ENCODE measurements around the gene FAM240A.
"Not testable (repeated sequence)": the region's sequence is repeated elsewhere in the genome, so short reads cannot be mapped to it uniquely, and the experiment has no call there.

FAM240A gene

DNA sequence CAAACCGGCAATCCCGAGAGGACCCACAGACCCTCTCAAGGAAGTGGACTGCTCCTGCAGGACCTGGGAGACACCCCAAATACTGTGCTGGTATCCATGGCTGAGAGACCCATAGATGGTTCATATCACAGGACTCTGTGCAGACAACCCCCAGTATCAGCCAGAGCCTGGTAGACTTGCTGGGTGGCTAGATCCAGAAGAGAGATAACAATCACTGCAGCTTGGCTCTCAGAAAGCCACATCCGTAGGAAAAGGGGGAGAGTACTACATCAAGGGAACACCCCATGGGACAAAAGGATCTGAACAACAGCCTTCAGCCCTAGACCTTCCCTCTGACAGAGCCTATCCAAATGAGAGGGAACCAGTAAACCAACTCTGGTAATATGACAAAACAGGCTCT is 25.1 kb upstream of the FAM240A start:
- not testable (repeated sequence) for DNase-seq

DNA sequence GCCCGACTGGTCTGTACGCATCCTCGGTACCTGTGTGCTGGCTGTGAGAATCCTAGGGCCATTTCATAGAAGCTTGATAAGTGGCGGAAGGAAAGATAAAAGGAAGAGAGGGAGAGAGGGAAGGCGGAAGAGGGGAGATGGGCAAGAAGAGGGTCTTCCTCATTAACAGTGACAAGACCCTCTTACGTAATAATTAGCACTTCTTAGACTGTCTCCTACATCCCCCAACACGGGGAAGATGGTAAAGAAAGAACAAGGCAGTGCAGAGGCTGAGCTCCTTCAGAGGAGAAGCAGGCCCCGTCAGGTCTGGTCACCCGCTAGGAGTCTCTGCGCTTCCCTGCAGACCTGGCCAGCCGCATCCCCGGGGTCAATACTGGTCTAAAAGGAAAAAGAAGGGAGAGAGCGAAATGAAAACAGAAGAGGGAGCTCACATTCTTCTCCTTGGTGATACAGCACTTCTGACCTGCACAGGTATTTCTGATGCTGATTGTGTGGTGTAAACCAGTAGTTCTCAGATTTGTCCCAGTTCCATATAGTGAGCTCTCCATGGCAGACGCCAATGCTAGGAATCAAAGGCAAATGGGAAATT is 19.0 kb upstream of the FAM240A start:
- DNase-seq = no peak

DNA sequence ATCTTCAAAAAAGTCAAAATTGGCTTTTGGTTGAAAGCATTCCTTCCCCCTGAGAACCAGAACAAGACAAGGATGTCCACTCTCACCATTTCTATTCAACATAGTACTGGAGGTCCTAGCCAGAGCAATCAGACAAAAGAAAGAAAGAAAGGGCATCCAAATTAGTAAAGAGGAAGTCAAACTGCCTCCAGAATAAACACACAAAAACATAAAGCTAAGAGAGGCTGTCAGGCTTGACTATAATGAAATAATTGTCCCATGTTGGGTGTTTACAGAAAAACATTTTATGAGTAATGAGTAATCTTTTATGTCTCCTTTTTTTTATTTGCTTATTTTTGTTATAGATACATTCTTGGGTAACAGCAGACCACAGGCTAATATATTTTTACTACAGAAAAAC is 18.3 kb upstream of the FAM240A start:
- no peak for DNase-seq

DNA sequence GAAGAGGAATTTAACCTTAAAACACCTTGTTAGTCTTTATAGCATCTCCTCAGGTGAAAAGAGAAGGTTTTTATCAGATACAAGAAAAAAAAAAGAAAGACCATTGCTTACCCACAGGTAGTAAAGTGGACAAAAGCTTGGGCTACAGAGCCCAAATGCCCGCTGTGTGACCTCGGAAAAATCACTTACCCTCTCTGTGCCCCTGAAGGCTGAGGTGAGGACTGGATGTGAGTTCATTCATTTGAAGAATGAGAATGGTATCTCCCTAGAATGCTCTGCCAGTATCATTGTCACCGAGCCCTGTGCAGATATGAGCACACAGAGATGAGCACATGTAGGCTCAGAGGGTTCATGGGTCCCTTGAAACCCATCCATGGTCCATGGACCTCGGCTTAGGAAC is 17.6 kb upstream of the FAM240A start:
- DNase-seq = no peak

DNA sequence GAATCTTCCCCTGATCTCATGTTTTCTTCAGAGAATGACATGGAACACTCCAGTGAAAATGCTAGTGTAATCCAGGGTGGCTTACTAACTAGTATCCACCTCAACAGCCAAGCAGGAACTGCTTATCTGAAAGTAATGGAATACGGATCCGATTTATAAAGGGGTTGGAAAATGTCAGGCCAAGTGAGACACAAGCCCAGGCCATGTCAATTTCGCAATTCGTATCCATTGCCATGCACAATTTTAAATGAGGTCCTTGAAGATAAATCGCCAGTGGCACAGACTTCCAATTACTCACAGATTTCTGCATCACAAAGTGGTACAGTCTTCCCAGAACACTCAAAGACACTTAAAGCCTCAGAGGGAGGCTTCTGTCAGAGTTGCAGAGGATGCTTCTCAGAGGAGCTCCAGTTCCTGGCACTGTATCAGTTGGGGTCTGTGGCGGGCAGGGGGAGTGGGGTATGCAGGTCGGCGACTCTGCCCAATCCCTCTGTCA is 16.5 kb upstream of the FAM240A start:
- no peak for DNase-seq

DNA sequence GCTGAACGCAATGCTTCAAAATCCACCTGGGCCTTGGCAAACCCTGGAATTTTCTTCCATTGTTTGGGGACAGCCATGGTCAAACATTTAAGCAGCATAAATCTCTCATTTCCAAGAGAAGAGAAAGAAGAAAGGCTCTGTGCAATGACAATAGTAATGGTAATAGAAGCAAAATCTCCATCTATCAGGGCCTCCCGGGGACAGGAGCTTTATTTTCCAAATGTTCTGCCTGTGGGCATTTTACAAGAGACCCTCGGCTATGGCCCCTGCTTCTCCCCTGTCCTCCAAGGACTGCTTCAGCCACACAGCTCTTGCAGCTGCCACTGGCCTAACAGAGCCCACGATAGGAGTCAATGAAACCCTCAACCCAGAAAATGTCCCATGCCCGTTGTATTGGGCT is 12.7 kb upstream of the FAM240A start:
- no peak for DNase-seq

DNA sequence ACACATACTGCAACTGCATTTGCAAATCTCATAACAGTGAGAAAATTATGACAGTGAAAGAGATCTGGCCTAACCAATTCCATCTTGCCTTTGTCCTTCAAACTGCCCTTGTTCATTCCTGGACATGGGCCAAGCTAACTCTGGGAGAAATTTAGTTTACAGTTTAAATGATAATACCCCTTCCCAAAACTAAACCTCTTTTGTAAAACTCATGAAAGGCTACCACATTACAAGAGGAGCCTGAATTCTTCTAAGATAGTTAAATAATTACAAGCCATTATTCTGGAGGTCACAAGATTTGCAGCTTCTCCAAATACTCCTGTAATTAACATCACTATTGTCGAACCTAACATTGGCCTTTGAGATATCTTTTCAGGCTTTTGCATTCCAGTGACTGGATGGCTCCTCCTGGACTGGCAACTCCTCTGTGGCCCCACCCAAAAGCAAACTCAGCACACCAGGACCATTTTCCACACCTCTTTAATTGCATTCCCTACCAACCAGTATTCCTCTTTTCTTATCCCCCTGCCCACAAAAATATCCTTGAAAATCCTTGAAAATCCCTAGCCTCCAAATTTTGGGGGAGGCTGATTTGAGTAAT is 8.8 kb upstream of the FAM240A start:
- DNase-seq = no peak

DNA sequence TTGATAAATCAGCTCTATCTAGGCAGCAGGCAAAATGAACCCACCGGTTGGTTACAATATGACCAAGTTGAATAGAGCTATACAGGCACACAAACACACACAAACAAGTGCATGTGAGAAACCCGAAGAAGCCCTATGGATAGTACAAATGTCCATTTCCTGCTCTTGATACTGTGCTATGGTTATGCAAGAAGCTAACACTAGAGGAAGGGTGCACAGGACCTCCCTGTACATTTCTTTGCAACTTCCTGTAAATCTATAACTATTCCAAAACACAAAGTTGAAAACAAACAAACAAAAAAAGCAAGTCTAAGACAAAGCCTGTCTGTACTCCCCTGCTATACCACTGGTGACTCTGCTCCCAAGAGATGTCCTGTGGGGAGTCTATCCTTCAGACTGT is 8.2 kb upstream of the FAM240A start:
- DNase-seq = no peak

DNA sequence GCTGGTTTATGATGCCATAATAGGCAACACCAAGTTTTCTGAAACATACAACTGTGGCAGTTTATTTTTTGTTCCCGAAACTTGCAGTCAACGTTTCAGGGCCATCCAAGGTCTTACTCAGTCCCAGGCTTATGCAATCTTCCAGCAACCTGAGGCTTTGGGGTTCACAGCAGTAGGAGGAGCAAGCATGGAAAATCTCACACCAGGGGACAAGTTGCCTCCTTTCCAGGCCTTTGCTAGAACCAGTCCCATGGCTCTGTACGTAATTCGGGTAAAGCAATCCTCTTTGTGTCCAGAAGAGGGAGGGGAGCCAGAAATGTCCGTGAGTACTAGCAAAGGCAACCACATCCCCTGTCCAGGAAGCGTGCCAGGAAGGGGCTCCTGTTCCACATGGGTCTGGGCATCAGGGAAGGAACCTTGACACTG is 4.7 kb upstream of the FAM240A start:
- no peak for DNase-seq

DNA sequence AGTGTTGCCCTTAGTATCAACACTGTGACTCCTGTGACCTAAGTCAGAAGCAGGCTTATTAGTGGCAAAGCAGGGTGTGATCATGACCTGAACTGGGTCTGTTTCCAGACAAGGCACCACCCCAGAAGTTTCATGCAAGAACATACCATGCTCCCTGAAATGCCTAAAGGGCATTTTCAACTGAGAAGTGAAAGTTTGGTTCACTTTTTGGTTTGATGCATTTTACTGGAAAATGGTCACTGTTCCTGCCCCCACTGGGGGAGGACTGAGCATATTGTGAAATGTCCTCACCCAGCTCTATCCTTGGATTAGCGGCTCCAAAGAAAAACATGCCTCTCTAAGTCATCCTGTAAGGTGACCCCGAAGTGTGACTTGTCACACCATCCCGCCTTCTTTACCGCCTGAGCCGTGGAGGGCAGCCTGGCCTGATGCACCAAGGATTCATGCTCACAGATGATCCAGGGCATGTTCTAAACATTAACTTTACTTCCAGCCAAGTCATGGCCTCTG is 3.1 kb upstream of the FAM240A start:
- no peak for DNase-seq

DNA sequence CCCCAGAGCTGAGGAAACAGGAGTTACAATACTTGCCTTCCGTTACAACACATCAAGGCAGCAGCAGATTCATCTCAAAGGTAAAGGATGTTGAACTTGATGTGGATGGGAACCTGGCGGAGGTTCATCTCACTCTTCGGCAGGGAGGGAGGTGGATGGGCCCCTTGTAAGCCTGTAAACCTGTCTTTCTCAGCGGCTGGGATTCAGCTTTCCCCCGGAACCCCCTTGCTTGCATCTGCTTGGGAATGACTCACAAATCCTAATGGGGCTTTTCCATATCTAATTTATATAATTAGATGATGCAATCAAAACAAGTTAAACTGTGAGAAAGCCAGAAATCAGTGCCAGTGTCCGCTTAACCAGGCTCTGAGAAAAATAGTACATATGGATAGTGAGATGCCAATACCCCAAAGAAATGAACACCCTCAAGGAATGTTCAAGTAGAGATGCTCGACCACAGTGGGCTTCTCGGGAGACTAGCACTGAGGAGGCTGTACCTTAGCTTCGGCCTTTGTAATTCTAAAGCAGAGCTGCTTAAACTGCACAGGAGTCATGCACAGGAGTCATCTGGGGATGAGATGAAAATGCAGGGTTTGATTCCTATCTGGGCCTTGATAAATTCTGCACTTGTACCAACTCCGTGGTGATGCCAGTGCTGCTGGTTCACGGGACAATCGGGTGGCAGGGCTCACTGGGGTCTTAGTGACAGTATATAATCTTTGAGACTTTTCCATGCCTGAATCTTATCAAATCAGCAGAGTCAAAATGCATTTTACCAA is 2.2 kb upstream of the FAM240A start:
- no peak for DNase-seq

DNA sequence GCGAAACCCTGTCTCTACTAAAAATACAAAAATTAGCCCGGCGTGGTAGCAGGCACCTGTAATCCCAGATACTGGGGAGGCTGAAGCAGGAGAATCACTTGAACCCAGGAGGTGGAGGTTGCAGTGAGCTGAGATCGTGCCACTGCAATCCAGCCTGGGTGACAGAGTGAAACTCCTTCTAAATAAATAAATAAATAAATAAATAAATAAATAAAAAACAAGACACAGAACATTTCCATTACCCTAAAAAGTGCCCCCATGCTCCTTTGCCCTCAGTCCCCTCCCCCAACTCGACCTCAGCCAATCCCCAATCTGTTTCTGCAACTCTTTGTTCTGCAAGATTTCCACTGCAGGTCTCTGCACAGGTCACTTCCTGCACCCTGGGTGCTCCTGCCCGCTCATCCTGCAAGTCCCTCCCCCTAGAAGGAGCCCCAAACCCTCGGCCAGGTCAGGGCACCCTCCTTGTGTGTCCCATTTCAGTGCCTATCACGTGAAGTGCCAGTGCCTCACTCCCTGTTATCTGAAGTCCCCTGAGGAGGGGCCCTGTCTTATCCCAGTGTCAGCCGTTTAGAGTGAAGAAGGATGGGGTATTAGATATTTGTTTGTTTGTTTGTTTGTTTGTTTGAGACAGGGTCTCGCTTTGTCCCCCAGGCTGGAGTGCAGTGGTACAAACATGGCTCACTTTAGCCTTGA is 1.1 kb downstream of the FAM240A start:
- DNase-seq = no peak

DNA sequence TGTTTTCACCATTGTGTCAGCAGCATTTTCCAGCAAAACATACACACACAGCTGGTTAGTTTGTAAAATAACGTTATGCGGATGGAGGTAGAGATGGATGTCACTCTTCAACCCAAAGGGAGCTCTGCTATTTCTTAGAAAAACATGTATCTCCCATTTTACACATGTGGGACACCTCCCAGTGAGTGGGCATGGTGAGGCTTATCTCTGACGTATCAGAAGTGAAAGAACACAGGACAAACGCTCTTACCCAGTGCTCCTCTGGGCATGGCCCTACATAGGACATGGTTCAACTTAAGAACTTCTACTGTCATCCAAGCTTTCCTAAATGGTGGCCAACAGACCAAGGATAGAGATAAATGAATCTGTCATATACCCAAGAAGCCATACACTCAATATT is 2.1 kb downstream of the FAM240A start:
- no peak for DNase-seq

DNA sequence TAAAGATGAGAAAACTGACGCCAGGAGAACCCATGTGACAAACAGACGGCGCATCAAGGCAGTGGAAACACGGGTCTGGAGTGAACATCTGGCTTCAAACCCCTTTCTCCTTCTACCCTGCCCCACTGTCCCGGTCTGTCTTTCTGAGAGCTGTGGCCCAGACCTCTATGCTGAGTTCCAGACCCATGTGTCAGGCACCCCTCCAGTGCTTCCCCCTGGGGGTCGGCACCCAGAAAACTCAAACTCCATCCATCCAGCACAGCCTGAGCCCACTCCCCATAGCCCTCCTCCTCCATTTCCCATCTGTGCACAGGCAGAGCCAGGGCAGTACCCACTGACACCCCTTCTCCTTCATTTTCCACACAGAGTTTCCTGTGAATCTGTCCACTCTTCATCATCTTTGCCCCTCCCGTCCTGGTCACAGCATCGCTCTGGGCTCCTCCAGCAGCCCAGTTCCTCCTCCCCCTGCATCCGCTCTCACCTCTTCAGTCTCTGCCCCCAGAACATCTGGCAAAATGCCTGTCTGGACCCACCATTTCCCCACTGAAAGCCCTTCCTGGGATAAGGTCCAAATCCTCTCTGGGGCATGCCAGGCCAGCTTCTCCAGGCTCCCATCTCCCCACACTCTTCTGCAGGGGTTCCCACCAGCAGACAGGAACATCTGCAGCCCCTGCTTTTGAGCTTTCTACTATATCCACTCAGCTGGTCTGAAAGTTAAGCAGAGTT is 2.9 kb downstream of the FAM240A start:
- DNase-seq = no peak

DNA sequence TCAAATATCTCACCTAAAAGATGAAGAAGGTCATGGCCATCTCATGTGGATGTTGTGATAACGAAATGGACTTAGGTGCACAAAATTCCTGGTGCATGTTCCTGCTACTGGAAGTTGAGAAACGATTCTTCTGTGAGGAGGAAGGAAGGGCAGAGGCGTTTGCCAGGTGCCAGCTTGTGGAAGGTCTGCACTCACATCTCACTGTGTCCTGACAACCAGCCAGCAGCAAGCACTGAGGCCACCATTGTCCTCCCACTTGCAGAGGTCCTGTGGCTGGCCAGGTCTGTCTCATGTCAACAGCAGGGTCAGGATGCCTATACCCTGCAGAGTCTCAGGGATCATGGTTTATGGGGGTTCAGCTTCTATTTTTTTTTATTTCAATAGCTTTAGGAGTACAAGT is 3.7 kb downstream of the FAM240A start:
- no peak for DNase-seq

DNA sequence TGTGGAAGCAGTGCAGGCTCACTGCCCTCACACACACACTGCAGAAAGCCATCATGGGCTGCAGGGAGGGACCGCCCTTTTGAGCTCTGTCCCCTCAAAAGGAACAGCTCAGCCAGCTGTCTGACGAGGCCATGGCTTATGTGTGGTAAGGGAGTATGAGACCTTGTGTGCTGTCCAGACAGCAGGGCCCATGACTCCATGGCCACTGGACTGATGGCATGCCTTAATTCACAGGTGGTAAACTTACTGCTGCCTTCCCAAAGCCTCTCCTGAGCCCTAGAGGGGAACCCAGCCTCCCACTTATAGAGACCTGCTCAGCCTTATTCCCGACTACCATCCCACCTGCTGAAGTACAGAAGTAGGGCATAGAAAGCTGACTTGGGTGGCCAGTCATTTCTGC is 5.6 kb downstream of the FAM240A start:
- DNase-seq = no peak

DNA sequence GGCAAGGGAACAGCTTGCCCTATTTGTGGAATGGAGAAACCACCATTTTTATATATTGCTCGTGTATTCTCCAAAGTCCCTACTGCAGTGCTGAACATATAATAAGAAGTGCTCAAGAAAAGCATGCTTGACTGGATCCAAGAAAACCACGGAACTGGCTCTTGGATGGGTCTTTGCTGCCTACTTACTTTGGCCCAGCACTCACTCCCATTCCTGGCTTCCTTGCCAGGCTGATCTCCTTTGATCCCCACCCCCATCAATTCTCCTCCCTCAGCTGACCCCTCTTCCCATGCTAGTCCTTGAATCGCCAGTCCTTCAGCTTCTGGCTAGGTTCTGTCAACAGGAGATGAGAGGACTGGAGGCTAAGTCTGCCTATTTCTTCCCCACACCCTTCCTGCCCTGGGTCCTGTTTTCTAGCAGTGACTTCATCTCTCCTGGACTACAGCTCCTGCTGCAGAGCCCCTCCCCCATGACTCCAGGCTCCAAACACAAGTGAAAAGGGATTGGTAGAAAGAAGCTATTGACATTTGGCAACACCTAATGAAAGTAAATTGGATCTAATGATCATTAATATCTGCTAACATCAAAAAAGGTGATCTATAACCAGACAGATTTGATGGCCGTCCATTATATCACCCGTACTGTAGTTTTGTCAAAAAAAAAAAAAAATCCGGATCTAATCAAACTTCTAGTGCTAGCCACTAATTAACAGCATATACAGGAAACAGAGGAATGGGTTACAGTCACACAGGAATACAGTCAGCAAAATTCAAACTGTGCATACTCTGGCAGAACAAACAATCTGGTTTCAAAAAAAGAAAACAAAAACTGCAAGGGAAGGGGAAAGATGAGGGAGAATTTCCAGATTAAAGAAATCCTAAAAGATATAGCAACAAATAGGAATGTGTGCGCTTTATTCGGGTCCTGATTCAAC is 7.8 kb downstream of the FAM240A start:
- no peak for DNase-seq

DNA sequence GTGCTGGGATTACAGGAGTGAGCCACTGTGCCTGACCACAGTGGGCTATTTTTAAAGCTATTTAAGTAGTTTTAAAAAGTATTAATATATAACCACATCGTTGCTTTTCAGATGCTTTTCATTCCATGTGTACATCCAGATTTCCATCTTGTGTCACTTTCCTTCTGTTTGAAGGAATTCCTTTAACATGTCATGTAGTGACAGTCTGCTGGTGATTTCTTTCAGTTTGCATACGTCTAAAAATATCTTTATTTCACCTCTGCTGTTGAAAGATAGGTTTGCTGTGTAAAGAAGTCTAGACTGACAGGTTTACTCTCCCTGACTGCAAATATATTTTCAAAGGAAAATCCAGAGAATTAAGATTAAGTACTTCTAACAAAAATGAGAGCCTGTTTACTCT is 12.2 kb downstream of the FAM240A start:
- DNase-seq = no peak

DNA sequence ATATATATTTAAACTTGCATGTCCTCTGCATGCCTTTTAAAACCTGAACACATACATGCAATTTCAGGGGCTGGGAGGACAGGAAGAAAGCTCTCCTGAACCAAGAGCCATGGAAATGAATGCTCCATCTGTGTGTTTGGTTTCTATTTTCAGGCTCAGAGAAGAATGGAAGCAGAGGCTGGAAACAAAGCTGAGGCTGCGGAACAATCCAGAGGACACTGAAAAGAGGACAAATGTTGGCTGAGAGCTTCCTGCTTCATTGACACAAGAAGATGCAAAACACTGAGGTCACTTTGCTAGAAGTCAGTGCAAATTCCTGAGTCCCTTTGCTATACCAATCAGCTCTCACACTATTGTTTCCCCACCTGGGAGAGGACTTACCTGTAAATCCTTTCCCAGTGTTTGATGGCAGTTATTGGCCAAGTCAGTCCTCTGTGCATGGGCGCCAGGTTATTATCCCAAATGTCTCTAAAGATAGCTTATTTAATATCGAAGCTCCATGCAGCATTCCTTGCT is 12.7 kb downstream of the FAM240A start:
- no peak for DNase-seq

DNA sequence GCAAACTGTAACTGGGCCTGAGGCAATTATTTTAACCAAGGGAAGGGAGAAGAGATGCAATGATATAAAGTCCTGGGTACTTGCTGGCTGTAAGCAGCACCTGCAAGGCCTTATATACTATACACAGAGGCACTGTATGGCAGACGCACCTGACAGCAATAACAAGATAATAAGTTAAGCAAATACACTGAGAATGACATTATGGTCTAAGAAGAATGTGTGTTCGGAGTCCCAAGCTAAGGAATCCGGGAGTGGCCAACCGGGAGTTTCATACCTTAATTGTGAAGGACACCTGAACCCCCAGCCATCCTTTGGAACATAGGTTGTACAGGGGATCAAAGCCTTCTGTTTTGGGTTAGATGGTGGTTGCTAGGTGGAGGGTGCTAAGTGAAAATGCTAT is 13.7 kb downstream of the FAM240A start:
- no peak for DNase-seq

DNA sequence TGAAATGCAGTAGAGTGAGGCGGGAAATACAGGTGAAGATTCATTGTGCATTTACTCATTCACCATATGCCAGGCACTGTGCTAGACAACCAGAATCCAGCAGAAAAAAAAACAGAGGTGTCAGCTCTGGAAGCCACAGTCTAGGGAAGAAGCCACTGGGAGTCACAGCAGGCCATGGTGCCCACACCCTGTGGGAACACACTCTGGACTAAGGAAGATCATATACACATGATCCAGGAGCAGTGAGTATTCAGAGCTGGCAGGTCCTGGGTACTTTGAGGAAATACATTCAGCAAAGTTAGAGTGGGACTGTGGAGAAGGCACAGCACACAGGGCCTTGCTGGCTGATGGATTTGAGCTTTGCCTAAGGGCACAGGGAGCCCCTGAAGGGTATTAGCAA is 14.8 kb downstream of the FAM240A start:
- no peak for DNase-seq

All from NCI-H2081 treated with DMSO at 0.1 percent for 48 hours (cell line).